ENCODE results near the gene WDR72.
"Not testable (repeated sequence)": the region's sequence is repeated elsewhere in the genome, so short reads cannot be mapped to it uniquely, and the experiment has no call there.

Gene WDR72

GRCh38 chr15:53759411-53759931, at the start of gene WDR72:
Gene WDR72 (minus strand): TSS chr15:53759663. CDS start chr15:53733149, 26,514 bp downstream.
- Mint-ChIP-seq H3K27me3 (peaks cover 43% of the 10 kb centered on the region), H3K4me1 (ENCODE audit: low read depth) (peaks cover 4% of the 10 kb centered on the region), H3K36me3 (ENCODE audit: low read depth) (no peaks in the 10 kb centered on the region), H3K4me3 (no peak within 1 kb of the TSS), H3K27ac (no peak within 1 kb of the TSS), H3K9me3 (peaks cover 4% of the 10 kb centered on the region)
- no peak for DNase-seq

GRCh38 chr15:53808058-53808706, 48.7 kb upstream of the WDR72 start:
- H3K27ac Mint-ChIP-seq, result no peak overlapping the region
- H3K4me1 Mint-ChIP-seq (ENCODE audit: low read depth), result peaks cover 3% of the 10 kb centered on the region
- no peaks in the 10 kb centered on the region for H3K36me3 Mint-ChIP-seq (ENCODE audit: low read depth)
- H3K4me3 Mint-ChIP-seq, result no peak overlapping the region
- DNase-seq, result no peak
- H3K27me3 Mint-ChIP-seq, result no peaks in the 10 kb centered on the region
- H3K9me3 Mint-ChIP-seq, result no peaks in the 10 kb centered on the region

DNA sequence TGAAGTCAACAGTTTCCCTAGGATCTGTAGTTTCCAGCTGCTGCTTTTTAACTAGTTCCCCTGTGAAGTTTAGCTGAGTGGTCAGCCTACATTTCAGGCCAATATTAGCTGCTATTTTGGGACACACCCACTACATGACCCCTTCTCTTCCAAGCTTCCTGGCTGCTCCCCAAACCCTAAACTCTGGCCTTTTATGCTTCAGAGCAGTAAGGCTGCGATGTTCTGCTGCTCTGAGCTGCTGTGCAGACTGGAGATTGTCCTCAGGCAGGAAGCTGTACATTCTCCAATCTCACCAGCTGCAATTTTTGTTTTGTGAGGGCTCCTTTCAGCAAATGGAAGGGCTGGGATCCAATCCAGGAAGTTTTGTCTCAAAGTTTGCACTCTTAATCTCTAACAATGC, 48.0 kb upstream of the WDR72 start:
- H3K4me1 Mint-ChIP-seq (ENCODE audit: low read depth), result peaks cover 3% of the 10 kb centered on the region
- no peaks in the 10 kb centered on the region for H3K36me3 Mint-ChIP-seq (ENCODE audit: low read depth)
- no peak overlapping the region for H3K4me3 Mint-ChIP-seq
- no peaks in the 10 kb centered on the region for H3K9me3 Mint-ChIP-seq
- no peak for DNase-seq
- no peaks in the 10 kb centered on the region for H3K27me3 Mint-ChIP-seq
- no peak overlapping the region for H3K27ac Mint-ChIP-seq

DNA sequence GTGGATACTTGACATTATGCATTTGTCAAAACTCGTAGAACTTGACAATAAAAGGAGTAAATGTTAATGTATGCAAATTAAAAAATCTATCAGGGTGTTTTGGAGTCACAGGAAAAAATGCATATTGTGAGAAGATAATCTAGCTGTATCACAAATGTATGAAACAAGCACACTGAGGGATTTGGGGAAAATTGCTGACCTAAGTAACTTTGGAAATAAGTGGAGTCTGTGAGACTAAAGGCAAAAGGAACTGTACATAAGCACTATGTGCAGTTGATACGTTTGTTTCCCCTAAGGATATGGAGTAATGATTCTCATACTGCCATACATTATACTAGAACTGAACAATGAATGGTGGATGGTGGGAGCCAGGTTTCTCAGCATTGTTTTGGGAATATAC, 43.2 kb upstream of the WDR72 start:
- H3K4me3 Mint-ChIP-seq, result no peak overlapping the region
- no peak for DNase-seq
- H3K27me3 Mint-ChIP-seq, result peaks cover 3% of the 10 kb centered on the region
- no peaks in the 10 kb centered on the region for H3K9me3 Mint-ChIP-seq
- H3K4me1 Mint-ChIP-seq (ENCODE audit: low read depth), result no peaks in the 10 kb centered on the region
- H3K27ac Mint-ChIP-seq, result no peak overlapping the region
- H3K36me3 Mint-ChIP-seq (ENCODE audit: low read depth), result no peaks in the 10 kb centered on the region

DNA sequence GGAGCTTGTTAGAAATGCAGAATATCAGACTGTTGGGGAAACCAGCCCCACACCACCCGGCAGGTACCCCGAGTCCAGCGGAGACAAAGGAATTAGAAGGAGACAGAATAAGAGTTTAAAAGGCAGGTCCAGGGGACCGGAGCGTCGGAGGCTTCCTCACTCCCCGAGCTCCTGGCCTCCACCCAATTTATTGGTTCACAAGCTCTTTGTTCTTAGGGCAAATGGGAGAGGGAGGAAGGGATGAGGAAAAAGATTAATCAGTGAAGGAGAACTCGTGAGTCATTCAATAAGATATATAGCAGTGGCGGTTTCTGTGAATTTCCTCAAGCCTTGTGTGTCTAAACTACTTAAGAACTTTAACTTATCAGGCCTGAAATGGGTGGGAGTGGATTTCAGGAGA, 32.1 kb upstream of the WDR72 start:
- no peaks in the 10 kb centered on the region for H3K4me1 Mint-ChIP-seq (ENCODE audit: low read depth)
- H3K27me3 Mint-ChIP-seq, result peaks cover 9% of the 10 kb centered on the region
- H3K36me3 Mint-ChIP-seq (ENCODE audit: low read depth), result no peaks in the 10 kb centered on the region
- no peak overlapping the region for H3K4me3 Mint-ChIP-seq
- H3K9me3 Mint-ChIP-seq, result no peaks in the 10 kb centered on the region
- no peak overlapping the region for H3K27ac Mint-ChIP-seq
- no peak for DNase-seq

- Mint-ChIP-seq H3K9me3 (no peaks in the 10 kb centered on the region), H3K4me1 (ENCODE audit: low read depth) (no peaks in the 10 kb centered on the region), H3K36me3 (ENCODE audit: low read depth) (no peaks in the 10 kb centered on the region), H3K27ac (no peak overlapping the region), H3K4me3 (no peak overlapping the region), H3K27me3 (peaks cover 9% of the 10 kb centered on the region)
- no peak for DNase-seq
These were observed 30.4 kb upstream of the WDR72 start for GRCh38 chr15:53789654-53790375.

DNA sequence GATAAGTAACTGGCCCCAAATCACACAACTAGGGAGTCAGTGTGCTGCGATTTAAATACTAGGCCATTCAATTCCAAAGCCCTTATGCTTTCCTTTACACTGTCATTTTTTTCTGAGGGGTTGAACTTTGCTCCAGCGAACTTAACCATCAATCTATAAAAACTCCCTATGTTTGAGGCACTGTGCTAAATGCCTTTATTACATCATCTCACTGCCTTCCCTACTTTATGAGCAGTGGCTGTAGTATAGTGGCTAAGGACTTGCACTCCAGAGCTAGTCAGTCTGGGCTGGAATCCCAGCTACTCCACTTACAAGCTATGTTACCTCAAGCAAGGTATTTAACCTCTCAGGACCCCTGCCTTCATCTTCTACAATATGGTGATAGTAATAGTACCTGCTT, 26.9 kb upstream of the WDR72 start:
- peaks cover 4% of the 10 kb centered on the region for H3K27me3 Mint-ChIP-seq
- H3K4me1 Mint-ChIP-seq (ENCODE audit: low read depth), result no peaks in the 10 kb centered on the region
- H3K9me3 Mint-ChIP-seq, result peaks cover 10% of the 10 kb centered on the region
- no peak for DNase-seq
- no peaks in the 10 kb centered on the region for H3K36me3 Mint-ChIP-seq (ENCODE audit: low read depth)
- H3K27ac Mint-ChIP-seq, result no peak overlapping the region
- H3K4me3 Mint-ChIP-seq, result no peak overlapping the region

DNA sequence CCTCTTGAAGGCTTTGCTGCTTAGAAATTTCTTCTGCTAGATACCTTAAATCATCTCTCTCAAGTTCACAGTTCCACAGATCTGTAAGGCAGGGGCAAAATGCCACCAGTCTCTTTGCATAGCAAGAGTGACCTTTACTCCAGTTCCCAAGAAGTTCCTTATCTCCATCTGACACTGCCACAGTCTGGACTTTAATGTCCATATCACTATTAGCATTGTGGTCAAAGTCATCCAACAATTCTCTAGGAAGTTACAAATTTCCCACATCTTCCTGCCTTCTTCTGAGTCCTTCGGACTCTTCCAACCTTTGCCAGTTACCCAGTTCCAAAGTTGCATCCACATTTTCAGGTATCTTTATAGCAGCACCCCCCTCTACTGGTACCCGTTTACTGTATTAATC, 25.8 kb upstream of the WDR72 start:
- not testable (repeated sequence) for DNase-seq; H3K36me3 Mint-ChIP-seq (ENCODE audit: low read depth); H3K4me3 Mint-ChIP-seq; H3K27me3 Mint-ChIP-seq; H3K4me1 Mint-ChIP-seq (ENCODE audit: low read depth); H3K27ac Mint-ChIP-seq
- H3K9me3 Mint-ChIP-seq, result peaks cover 14% of the 10 kb centered on the region

DNA sequence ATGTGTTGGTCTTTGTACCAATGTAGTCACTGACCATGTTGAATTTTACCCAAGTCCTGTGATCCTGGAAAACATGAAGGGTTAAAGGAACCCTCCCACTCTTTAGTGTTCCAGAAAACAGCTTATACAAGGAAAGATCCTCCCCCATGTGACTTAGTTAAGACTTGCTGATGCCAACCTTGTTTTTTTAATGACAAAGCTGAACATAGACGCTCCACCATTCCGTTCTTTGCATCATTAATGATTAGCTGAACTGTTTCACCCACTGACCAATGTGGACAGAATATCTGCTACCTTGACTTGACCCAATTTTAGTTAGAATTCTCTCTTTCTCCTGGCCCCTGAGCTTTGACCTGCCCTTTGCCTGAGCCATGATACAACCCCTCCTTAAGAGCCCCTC, 3.5 kb upstream of the WDR72 start:
- Mint-ChIP-seq H3K9me3 (peaks cover 6% of the 10 kb centered on the region), H3K27ac (no peak overlapping the region), H3K27me3 (peaks cover 35% of the 10 kb centered on the region), H3K4me1 (ENCODE audit: low read depth) (peaks cover 4% of the 10 kb centered on the region), H3K4me3 (no peak overlapping the region), H3K36me3 (ENCODE audit: low read depth) (no peaks in the 10 kb centered on the region)
- no peak for DNase-seq

GRCh38 chr15:53758412-53758811, 1.1 kb downstream of the WDR72 start:
- H3K9me3 Mint-ChIP-seq, result peaks cover 4% of the 10 kb centered on the region
- DNase-seq, result no peak
- H3K27ac Mint-ChIP-seq, result no peak overlapping the region
- no peak overlapping the region for H3K4me3 Mint-ChIP-seq
- peaks cover 4% of the 10 kb centered on the region for H3K4me1 Mint-ChIP-seq (ENCODE audit: low read depth)
- no peaks in the 10 kb centered on the region for H3K36me3 Mint-ChIP-seq (ENCODE audit: low read depth)
- peaks cover 43% of the 10 kb centered on the region for H3K27me3 Mint-ChIP-seq

DNA sequence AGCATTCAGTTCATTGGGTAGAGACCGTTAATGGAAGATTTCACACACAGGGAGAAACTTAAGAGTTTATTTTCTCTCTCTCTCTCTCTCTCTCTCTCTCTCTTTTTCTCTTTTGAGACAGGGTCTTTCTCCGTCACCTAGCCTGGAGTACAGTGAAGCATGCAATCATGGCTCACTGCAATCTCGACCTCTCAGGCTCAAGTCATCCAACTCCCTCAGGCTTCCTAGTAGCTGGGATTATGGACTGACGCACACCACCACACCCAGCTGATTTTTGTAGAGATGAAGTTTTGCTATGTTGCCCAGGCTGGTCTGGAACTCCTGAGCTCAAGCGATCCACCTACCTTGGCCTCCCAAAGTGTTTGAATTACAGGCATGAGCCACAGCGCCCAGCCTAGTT, 1.6 kb downstream of the WDR72 start:
- H3K36me3 Mint-ChIP-seq (ENCODE audit: low read depth), result no peaks in the 10 kb centered on the region
- H3K4me3 Mint-ChIP-seq, result no peak overlapping the region
- H3K9me3 Mint-ChIP-seq, result peaks cover 4% of the 10 kb centered on the region
- no peak for DNase-seq
- no peak overlapping the region for H3K27ac Mint-ChIP-seq
- peaks cover 43% of the 10 kb centered on the region for H3K27me3 Mint-ChIP-seq
- H3K4me1 Mint-ChIP-seq (ENCODE audit: low read depth), result peaks cover 4% of the 10 kb centered on the region

DNA sequence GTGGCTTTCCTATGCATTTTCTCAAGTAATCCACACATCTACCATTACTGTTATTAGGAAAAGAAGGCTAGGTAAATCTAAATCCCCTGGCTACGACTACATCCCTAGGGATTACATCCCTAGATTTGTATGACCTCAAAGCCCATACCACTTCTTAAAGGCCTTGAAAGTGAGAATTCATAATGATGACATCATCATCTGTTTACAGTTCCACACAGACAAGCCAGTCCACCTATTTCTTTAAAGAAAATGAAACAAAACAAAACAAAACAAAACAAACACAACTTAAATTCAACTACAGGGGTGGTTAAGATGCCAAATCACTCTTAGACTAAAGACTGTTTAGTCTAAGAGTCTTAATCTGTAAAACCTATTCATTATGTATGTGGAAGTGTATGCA, 5.7 kb downstream of the WDR72 start:
- DNase-seq, result no peak
- Mint-ChIP-seq H3K9me3 (no peaks in the 10 kb centered on the region), H3K4me1 (ENCODE audit: low read depth) (peaks cover 2% of the 10 kb centered on the region), H3K27ac (no peak overlapping the region), H3K36me3 (ENCODE audit: low read depth) (no peaks in the 10 kb centered on the region), H3K4me3 (no peak overlapping the region), H3K27me3 (peaks cover 23% of the 10 kb centered on the region)

GRCh38 chr15:53752406-53752805, 7.1 kb downstream of the WDR72 start:
- DNase-seq, result no peak
- Mint-ChIP-seq H3K9me3 (no peaks in the 10 kb centered on the region), H3K36me3 (ENCODE audit: low read depth) (no peaks in the 10 kb centered on the region), H3K4me3 (no peak overlapping the region), H3K27ac (no peak overlapping the region), H3K27me3 (peaks cover 13% of the 10 kb centered on the region), H3K4me1 (ENCODE audit: low read depth) (no peaks in the 10 kb centered on the region)

GRCh38 chr15:53747501-53748068, 11.9 kb downstream of the WDR72 start:
- Mint-ChIP-seq H3K27me3 (no peaks in the 10 kb centered on the region), H3K4me3 (no peak overlapping the region), H3K9me3 (no peaks in the 10 kb centered on the region), H3K4me1 (ENCODE audit: low read depth) (no peaks in the 10 kb centered on the region), H3K27ac (no peak overlapping the region), H3K36me3 (ENCODE audit: low read depth) (no peaks in the 10 kb centered on the region)
- DNase-seq, result no peak

DNA sequence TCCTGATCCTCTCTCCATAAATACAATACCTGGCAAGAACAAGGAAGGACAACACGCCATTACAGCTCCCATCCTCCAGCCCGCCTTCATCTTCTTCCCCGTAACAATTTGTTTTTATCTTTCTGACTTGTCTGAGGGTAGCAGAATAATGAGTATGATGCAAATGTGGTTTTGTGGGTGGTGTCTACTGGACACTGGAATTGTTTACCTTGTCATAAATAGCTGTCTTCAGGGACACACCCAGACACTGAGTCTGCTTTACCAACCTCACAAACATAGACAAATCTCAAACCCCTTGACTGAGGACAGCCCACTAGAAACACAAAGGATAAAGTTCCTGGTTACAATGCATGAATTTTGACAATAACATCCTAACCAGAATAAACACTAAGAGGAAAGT, 13.4 kb downstream of the WDR72 start:
- no peak overlapping the region for H3K27ac Mint-ChIP-seq
- no peaks in the 10 kb centered on the region for H3K9me3 Mint-ChIP-seq

More for the DNA sequence above, 13.4 kb downstream of the WDR72 start:
- H3K36me3 Mint-ChIP-seq (ENCODE audit: low read depth), result no peaks in the 10 kb centered on the region
- no peaks in the 10 kb centered on the region for H3K4me1 Mint-ChIP-seq (ENCODE audit: low read depth)
- no peak overlapping the region for H3K4me3 Mint-ChIP-seq
- H3K27me3 Mint-ChIP-seq, result no peaks in the 10 kb centered on the region
- no peak for DNase-seq
